Measurements from ENCODE around the gene ASAP2.

Gene ASAP2

DNA sequence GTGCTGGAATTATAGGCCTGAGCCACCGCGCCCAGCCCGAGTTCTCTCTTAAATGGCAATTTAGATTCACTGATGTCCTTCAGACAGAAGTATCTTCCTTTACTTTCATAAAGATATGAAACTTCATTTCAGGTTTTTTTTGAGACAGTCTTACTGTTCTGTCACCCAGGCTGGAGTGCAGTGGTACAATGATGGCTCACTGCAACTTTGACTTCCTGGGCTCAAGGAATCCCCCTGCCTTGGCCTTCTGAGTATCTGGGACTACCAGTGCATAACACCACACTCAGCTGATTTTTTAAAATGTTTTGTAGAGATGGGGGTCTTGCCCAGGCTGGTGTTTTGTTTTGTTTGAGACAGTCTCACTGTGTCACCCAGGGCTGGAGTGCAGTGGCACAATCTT lies 203.5 kb downstream of the ASAP2 start:
- no peak for DNase-seq

DNA sequence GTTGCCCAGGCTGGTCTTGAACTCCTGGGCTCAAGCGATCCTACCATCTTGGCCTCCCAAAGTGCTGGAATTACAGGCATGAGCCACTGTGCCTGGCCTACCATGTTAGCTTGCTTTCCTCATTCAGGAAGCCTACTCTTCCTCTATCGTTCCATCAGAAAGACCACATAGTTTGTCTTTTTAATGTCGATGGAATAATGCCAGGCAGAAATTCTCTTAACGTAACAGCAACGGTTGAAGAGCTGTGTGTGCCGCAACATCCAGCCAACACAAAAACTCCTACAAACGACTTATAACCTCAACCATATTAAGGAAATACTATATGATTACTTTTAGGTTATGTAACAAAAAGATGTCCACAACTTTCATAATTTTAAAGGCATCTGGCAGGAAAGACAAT lies 206.2 kb downstream of the ASAP2 start:
- DNase-seq, result no peak

DNA sequence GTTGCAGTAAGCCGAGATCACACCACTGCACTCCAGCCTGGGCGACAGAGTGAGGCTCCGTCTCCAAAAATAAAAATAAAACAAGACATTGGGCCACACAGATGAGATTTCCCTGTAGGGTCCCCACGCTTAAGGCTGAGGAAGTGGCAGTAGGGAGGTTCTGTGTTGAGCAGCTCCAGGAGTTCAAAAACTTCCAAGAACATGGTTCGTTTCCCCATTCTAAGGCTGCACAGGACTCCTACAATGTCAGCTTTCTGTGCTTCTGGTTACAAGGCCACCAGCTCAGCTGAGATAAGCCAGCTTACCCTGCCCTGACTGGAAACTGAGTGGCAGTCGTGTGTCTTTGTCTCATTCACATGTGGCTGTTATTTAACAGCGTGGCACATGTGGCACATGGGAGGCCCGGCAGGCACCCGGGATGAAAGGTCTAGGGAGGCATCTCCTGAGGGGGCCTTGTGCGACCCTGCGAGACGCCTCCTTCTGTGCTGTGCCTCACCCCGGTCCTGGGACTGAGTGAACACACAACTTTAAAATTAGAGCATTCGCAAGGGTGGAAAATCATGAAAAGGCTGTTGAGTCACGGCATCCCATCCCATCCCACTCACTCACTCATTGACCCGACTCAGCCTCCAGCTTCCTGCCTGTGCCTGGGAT lies 209.0 kb downstream of the ASAP2 start:
- no peak for DNase-seq

DNA sequence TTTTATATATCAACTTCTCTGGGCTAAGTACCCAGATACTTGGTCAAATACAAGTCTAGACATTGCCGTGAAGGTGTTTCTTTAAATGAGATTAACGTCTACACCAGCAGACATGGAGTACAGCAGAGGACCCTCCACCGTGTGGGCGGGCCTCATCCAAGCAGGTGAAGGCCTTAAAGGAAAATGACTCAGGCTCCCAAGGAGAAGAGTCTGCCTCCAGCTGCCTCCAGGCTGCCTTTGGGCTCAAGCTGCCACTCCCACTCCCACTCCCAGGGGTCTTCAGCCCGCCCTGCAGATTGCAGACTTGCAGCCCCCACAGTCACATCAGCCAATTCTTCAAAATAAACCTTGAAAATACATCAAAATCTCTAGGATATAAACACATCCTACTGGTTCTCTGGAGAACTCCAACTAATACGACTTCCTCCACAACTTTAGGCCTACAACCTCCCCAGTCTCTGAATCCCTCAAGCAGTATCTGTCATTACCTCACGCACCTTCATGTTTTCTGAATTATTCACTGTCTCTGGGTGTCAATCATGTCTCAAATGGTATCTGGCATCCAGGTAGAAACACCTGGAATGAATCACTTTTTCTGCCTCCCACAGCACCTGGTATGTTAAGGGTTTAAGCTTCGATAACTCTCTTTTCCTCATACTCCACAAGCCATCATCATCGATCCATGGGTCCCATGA lies 209.8 kb downstream of the ASAP2 start:
- no peak for DNase-seq

DNA sequence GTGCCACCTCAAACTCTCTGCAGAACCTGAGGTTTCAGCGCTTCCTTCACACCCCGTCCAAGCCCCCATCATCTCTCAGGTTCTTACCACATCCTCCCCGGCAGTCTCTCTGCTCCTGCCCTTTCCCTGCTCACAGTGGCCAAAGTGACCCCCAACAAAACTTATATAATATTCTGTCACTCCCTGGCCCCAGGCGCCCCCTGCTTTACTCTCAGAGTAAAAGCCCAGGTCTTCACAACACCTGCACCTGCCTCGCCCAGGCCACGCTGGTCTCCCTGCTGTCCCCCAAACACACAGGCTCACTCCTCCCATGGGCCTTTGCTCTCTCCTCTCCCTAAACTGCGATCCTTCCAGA lies 210.3 kb downstream of the ASAP2 start:
- no peak for DNase-seq

DNA sequence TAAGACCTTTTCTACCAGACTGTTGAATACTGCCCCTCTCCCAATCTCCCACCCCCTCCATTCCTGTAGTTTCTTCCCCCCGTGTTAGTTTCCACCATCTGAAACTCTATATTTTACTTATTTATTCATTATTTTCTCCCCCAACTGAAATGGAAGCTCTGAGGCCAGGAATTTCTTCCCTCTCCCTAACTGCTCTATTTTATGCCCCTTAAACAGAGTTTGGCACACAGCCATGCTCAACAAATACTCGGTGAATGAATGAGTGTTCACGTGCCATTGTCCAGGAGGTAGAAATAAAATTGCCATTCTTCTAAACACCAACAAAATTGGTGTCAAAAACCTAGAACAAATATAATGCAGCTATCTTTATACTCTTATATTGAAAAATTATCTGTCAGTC lies 211.1 kb downstream of the ASAP2 start:
- DNase-seq, result no peak

DNA sequence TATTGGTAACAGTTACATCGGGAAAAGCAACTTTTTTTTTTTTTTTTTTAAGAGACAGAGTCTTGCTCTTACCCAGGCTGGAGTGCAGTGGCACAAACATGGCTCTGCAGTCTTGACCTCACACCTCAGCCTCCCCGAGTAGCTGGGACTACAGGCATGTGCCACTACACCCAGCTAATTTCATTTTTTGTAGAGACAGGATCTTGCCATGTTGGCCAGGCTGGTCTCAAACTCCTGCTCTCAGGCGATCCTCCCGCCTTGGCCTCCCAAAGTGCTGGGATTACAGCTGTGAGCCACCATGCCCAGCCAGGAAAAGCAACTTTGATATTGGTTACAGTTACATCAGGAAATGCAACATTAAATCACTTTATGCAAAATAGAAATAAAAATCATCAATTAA lies 212.1 kb downstream of the ASAP2 start:
- DNase-seq, result no peak

DNA sequence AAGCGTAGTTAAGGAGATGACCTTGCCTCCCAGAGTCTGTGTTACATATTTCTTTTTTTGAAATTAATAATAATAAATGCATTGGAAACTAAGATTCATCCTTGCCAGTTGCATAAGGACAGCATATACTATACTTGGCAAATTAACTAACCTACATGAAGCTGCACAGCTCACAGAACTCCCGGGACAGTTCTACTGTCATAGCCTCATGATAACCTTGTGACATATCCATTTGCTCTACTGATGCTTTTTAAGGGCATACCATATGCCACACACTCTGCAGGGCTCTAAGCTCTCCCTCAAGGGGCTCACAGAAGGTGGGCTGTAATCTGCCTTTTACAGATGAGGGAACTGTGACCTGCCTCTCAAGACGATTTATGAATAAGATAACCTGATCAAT lies 212.9 kb downstream of the ASAP2 start:
- no peak for DNase-seq

DNA sequence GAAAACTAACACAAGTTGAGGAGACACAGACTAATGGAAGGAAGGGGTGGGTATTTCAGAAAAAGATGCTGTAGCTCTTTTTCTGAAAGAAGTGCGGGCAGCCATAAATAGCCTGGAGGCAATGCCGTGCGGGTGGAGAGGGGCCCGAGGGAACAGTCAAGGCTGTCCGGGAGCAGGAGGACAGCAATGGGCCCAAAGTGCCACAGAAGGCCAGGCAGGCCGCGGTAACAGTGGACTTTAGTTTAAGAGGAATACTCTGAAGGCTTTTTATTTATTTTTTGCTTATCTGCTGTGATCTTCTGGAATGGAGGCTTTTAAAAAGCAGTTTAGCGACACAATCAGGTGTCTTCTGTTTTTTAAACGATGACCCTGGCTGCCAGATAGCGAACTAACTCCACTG lies 213.9 kb downstream of the ASAP2 start:
- no peak for DNase-seq

DNA sequence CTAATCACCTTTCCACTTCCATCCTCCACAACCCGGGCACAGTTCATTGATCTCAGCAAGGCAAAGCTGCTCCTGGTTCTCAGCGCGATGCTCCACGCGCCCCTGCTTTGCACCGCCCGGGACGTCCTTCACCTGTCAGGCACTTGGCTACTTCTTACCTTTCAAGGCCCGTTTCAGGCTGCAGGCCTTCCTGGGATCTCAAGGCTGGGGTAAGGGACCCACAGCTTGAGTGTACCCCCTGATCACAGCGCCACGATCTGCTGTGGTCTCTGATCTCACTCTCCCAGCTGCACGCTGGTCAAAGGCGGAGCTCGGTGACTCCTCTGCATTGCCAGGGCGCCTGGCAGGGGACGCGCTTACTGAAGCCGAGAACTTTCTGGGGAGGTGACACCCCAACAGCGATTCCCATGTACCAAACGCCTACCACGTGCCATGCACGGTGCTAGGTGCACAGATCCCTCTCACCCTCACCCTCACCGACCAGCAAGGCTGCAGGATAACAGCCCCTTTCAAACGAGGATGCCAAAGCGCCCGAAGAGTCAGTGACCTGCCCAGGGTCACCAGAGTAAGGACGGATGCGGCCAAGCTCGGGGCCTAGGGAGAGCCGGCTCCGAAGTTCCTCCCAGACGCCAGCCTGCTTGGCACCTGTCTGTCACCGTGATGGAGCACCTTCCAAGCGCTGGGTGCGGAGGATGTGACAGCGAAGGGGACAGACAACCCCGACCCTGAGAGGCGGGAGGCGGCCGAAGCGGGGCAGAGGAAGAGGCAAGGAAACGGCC lies 215.9 kb downstream of the ASAP2 start:
- peak; percentile 67 for DNase-seq

DNA sequence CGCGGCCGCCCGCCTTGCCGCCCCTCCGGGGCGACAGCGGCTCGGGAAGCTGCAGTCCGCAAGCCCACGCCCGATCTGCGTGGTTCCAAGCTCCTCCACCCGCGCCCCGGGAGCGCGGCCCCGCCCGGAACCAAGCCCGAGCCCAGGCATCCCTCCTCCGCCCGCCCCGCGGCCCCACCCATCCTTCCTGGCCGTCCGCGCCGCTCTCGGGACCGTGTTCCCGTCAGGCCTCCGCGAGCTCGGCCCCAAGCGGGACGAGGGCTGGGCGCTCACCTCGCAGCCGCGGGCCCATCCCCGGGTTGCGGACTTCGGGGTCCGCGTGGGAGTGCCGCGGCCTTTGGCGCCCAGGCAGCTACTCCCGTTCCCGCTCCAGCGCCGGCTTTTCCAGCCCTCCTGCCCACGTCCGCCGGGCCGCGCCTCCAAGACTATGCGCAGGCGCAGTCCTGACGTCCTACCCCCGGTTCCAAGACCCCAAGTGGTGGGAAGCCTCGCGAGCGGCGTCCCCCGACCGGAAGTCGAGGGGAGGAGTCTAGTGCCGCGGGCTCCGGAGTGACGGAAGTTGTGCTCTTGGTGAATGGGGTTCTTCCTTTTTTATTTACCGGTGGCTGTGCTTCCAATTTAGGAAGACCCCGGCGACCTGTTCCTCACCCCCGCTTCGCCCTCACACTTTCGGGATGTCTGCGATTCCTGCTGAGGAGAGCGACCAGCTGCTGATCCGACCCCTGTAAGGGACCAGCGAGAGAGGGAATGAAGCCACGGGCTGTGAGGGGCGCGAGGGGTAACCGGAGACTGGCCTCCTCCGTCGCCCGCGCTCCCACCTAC lies 216.7 kb downstream of the ASAP2 start, which contains the start of the genes CPSF3 and ITGB1BP1:
Gene CPSF3, plus strand, starts transcription at position 555 of the 822 bp plus-strand sequence. Its CDS starts 120 bp downstream, at position 675.
Gene ITGB1BP1, minus strand, starts transcription at position 429 of the 822 bp plus-strand sequence. CDS start 4,831 bp downstream, outside the sequence.
- peak; percentile 98 for DNase-seq

DNA sequence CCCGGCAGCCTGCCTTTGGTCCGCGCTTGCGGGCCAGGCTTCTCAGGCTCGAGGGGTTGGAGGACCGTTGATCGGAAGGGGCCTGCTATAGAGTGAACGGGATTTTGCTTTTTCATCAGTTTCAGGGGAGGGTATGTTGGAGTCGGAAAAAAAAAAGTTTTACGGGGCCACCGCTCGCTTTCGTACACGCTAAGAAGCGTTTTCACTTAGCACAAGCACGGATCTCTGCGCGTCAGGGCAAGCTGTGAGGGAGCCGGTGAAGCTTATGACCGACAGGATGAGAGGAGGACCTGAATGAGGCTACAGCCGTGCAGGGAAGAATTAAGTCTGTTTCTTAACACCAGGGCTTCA lies 217.3 kb downstream of the ASAP2 start:
- peak; percentile 44 for DNase-seq

DNA sequence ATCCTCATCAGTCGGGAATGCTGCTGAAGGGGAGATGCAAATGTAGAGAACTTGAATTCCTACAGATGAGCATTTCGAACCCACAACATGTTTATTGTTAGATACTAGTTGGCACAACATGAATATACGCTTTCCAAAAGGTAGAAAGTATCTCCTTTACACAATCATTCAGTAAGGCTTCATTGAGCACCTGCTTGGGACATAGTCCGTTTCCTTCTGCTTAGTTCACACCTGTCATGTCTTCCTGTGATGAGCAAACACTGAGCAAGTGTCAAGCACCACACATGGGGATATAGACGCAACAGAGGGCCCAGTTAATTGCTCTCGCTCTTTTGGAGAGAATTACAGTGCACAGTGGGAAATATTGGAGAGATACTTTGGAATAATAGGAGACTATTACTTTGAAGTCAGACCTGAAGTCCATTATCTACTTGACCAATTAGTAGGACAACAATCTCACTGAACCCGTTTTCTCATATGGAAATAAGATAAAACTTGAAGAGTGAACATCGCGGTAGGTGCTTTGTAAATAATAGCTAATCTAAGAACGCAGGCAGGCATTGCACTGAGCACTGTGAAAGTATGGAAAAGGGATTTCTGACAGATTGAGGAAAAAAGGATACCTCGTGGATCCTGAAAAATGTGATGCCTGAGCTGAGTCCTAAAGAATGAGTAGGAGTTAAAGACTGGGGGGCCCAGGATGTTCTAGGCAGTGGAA lies 218.0 kb downstream of the ASAP2 start:
- no peak for DNase-seq

DNA sequence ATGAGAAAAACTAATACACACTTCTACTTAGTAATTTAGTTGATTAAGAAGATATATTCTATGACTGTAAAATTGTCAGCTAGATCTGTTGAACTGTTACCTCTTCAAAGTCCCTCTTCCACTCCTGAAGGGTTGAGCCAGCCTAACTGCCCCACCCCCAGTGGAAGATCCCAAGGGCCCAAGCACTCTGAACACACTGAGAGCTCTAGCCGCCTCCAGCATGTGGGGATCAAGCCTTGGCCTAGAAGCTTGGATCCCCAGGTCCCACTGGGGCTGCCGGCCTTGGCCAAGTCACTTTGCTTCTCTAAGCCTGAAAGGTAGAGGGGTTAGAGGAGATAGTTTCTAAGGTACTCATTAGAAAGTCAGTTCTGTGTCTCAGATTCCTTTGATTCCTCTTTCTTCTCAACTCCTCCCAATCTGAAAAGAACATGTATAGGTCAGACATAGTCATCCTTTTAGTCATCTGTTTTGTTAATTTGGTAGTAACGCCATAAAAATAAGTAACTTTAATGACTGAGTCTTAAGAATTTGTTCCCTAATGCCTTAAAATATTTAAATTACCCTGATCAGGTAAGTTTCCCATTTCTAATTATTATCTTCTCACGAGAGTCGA lies 222.5 kb downstream of the ASAP2 start:
- no peak for DNase-seq

DNA sequence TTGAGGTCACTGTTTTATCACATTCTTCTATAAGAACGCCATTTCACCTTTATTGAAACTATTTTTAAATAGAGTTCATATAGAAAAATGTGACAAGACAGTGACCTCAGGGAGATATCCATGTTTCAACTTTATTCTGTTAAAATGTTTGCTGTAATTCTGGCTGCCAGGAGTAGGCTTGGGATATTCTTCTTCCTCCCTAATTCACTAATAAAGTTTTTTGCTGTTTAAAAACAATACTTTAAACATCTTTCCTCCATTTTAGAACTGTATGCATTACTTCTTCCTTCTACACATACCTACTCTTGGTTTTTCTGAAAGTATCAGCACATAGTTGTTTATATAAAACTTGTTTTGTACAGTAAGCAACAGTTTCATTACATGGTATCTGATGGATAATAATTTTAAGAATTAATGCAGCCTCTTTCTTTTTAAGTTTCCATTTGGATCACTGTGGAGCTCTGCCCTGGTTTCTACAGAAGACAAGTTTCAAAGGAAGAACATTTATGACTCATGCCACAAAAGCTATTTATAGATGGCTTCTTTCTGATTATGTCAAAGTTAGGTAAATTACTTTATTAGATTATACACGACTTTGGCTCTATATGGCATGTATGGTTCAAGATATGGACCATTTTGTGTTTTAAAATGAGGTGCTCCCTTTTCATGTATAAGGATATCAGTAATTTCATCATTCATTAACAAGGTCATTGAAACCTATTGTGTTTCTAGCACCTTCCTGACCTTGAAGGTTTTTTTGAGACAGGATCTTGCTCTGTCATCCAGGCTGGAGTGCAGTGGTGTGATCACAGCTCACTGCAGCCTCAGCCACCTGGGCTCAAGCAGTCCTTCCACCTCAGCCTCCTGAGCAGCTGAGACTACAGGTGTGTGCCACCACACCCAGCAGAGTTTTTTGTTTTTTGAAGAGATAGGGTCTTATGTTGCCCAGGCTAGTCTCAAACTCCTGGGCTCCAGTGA lies 224.0 kb downstream of the ASAP2 start:
- DNase-seq, result no peak

DNA sequence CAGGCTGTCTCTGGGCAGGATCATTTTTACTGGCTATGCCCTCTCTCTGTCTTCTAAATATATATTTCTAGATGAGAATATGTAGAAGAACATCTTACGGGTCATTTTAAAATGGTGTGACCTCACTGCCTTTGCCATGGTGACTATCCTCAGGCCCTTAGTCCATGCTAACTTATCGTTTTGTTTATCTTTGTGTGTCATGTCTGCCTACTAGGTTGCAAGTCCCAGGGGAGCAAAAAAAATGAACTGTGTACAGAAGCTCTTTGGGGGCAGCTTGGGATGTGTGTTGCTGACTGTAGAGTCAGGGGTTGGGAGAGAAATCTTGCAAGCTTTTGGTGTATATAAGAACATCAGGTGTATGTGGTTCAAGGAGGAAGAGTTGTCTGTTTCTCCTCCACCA lies 227.9 kb downstream of the ASAP2 start:
- no peak for DNase-seq

DNA sequence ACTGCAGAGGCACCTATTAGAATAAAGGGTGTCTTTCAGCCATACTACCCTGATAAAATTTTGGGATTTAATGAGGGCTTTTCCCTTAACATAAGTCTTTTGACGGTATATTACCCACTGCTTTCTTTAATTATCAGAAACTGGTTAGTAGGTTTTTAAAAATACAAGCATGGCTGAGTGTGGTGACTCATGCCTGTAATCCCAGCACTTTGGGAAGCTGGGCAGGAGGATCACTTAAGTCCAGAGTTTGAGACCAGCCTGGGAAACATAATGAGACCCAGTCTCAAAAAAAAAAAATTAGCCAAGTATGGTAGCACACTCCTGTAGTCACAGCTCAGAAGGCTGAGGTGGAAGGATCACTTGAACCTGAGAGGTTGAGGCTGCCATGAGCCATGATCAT lies 232.9 kb downstream of the ASAP2 start:
- no peak for DNase-seq

DNA sequence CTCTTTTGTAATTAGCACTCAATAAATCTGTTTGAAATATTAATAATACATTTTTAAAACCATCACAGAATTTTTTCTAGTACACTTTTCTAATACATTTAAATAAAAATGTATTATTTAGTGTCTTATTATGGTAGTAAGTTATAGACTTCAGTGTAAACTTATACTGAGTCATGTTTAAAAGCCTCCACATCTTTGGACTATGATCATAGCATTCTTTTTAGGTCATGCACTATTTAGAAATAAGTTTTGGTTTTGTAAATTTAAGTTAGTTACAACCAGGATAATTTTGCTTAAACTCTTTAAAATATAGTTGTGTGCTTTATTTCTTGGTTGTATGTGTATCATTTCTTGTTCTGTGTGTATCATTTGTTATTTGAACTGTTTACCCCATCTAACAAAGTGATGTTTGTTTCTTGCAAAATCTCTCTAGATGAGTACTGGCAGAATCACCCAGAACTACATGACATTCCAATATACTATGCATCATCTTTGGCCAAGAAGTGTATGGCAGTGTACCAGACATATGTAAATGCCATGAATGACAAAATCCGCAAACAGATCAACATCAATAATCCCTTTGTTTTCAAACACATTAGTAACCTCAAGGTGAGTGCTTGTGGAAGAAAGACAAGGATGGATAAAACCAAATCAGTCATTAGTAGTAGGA lies 233.6 kb downstream of the ASAP2 start:
- no peak for DNase-seq

DNA sequence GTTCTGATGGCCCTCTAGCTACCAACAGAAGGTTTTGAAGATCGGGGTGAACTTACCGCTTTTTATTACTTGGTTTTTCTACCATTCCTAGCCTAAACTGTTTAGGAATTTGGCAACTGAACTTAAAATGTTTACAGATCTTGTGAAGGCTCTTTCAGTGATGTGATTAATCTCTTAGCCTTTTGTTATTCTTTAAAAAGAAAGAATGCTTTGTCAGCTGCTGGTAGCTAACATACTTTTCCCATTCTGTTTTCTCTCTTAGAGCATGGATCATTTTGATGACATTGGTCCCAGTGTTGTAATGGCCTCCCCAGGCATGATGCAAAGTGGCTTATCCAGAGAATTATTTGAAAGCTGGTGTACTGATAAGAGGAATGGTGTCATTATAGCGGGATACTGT lies 234.9 kb downstream of the ASAP2 start:
- no peak for DNase-seq

DNA sequence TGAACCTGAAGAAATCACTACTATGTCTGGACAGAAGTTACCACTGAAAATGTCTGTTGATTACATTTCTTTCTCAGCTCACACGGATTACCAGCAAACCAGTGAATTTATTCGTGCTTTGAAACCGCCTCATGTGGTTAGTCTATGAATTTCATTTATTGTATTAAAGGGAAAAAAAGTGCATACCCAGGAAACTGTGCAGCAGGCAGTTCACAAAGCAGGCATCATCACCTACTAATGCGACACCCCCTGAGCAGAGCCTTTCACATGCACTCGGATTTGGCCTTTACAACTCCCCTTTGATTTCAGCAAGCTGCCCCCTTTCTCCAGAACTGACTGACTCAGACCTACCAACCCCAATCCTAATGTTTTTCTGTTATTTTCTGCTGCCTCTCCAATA lies 236.9 kb downstream of the ASAP2 start:
- no peak for DNase-seq

Measured in activated CD4-positive, alpha-beta T cell treated with anti-CD3 and anti-CD28 coated beads for 48 hours (primary cell).